HEK293 (cell line): ENCODE measurements around the gene NCOA6.

ENCODE experiments used
- TRIM28 ChIP-seq: IDR thresholded peaks from 2 replicates; pipeline ENCODE4 v1.6.1; 2011; ENCODE audit warnings: low read length, control low read depth, borderline replicate concordance
- YY2 ChIP-seq: fragments of 450-650 bp; formaldehyde crosslinking; IDR thresholded peaks from 2 replicates; pipeline ENCODE4 v1.5.1; 2016; ENCODE audit warnings: missing biosample characterization, missing genetic modification characterization
- ZIC2 ChIP-seq: fragments of 450-650 bp; formaldehyde crosslinking; IDR thresholded peaks from 2 replicates; pipeline ENCODE4 v1.5.1; 2016; ENCODE audit warnings: missing biosample characterization, missing genetic modification characterization
- ZNF157 ChIP-seq: fragments of 450-650 bp; formaldehyde crosslinking; IDR thresholded peaks from 2 replicates; pipeline ENCODE4 v1.5.1; 2016; ENCODE audit warnings: missing biosample characterization, missing genetic modification characterization
- ZNF239 ChIP-seq: fragments of 450-650 bp; formaldehyde crosslinking; IDR thresholded peaks from 2 replicates; pipeline ENCODE4 v1.5.1; 2016; ENCODE audit warnings: missing biosample characterization, missing genetic modification characterization
- ZNF623 ChIP-seq: fragments of 450-650 bp; formaldehyde crosslinking; IDR thresholded peaks from 2 replicates; pipeline ENCODE4 v1.5.1; 2016; ENCODE audit warnings: missing biosample characterization, missing genetic modification characterization
- ZNF629 ChIP-seq: fragments of 450-650 bp; formaldehyde crosslinking; IDR thresholded peaks from 2 replicates; pipeline ENCODE4 v1.5.1; 2017; ENCODE audit warnings: missing biosample characterization, missing genetic modification characterization
- ZSCAN16 ChIP-seq: fragments of 450-650 bp; formaldehyde crosslinking; IDR thresholded peaks from 2 replicates; pipeline ENCODE4 v1.5.1; 2016; ENCODE audit warnings: missing biosample characterization, missing genetic modification characterization
- TF ChIP-seq, protein P1 (sequence below): fragments of 450-650 bp; formaldehyde crosslinking; IDR thresholded peaks from 2 replicates; pipeline ENCODE4 v1.5.1; 2016; ENCODE audit warnings: missing biosample characterization, missing genetic modification characterization
- TF ChIP-seq, protein P2 (sequence below): fragments of 450-650 bp; formaldehyde crosslinking; IDR thresholded peaks from 2 replicates; pipeline ENCODE4 v1.5.1; 2016; ENCODE audit warnings: missing biosample characterization, missing genetic modification characterization
- TF ChIP-seq, protein P3 (sequence below): fragments of 450-650 bp; formaldehyde crosslinking; IDR thresholded peaks from 2 replicates; pipeline ENCODE4 v1.5.1; 2016; ENCODE audit warnings: missing biosample characterization, missing genetic modification characterization
- TF ChIP-seq, protein P4 (sequence below): fragments of 450-650 bp; formaldehyde crosslinking; conservative IDR thresholded peaks from 2 replicates; pipeline ENCODE4 v1.5.1; 2016; ENCODE audit warnings: low read depth, missing biosample characterization, missing genetic modification characterization

DNA sequence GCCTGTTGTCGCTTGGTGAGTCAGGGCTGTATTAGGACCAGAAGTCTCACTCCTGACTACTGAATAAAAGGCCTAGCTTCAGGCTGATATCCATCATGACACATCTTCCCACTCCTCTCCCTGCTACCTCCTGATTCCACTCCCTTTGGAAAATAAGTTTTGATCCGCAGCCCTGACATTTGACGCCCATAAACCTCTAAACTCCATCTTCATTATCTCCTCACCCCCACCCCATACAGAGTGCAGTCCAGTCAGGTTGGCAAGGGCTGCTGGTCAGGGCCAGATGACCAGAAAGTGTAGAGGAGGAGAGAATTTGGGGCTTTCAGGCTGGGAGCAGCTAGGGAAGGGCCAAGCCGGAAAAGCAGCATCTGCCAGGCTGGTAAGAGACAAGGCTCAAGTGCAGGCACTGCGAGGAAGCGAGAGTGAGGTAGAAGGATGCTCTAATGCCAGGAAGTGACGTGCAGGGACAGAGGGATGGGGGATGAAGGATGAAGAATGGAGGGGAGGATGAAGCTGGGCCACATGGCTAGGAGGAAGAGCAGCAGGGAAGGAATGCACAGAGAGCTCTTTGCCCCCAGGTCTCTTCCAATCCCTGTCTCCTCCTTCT is 46.0 kb upstream of the NCOA6 start:
- TF ChIP-seq, protein P1, sequence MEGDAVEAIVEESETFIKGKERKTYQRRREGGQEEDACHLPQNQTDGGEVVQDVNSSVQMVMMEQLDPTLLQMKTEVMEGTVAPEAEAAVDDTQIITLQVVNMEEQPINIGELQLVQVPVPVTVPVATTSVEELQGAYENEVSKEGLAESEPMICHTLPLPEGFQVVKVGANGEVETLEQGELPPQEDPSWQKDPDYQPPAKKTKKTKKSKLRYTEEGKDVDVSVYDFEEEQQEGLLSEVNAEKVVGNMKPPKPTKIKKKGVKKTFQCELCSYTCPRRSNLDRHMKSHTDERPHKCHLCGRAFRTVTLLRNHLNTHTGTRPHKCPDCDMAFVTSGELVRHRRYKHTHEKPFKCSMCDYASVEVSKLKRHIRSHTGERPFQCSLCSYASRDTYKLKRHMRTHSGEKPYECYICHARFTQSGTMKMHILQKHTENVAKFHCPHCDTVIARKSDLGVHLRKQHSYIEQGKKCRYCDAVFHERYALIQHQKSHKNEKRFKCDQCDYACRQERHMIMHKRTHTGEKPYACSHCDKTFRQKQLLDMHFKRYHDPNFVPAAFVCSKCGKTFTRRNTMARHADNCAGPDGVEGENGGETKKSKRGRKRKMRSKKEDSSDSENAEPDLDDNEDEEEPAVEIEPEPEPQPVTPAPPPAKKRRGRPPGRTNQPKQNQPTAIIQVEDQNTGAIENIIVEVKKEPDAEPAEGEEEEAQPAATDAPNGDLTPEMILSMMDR = no peak
- TF ChIP-seq, protein P2, sequence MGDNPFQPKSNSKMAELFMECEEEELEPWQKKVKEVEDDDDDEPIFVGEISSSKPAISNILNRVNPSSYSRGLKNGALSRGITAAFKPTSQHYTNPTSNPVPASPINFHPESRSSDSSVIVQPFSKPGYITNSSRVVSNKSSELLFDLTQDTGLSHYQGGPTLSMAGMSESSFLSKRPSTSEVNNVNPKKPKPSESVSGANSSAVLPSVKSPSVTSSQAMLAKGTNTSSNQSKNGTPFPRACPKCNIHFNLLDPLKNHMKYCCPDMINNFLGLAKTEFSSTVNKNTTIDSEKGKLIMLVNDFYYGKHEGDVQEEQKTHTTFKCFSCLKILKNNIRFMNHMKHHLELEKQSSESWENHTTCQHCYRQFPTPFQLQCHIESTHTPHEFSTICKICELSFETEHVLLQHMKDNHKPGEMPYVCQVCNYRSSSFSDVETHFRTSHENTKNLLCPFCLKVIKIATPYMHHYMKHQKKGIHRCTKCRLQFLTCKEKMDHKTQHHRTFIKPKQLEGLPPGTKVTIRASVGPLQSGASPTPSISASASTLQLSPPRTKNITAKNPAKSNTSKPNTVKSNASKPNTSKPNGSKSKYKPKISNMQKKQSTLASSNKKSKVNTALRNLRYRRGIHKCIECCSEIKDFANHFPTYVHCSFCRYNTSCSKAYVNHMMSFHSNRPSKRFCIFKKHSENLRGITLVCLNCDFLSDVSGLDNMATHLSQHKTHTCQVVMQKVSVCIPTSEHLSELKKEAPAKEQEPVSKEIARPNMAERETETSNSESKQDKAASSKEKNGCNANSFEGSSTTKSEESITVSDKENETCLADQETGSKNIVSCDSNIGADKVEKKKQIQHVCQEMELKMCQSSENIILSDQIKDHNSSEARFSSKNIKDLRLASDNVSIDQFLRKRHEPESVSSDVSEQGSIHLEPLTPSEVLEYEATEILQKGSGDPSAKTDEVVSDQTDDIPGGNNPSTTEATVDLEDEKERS (tag by site-specific recombination) = no peak
- TF ChIP-seq ZNF623 (tag by site-specific recombination) = no peak
- TF ChIP-seq, protein P3, sequence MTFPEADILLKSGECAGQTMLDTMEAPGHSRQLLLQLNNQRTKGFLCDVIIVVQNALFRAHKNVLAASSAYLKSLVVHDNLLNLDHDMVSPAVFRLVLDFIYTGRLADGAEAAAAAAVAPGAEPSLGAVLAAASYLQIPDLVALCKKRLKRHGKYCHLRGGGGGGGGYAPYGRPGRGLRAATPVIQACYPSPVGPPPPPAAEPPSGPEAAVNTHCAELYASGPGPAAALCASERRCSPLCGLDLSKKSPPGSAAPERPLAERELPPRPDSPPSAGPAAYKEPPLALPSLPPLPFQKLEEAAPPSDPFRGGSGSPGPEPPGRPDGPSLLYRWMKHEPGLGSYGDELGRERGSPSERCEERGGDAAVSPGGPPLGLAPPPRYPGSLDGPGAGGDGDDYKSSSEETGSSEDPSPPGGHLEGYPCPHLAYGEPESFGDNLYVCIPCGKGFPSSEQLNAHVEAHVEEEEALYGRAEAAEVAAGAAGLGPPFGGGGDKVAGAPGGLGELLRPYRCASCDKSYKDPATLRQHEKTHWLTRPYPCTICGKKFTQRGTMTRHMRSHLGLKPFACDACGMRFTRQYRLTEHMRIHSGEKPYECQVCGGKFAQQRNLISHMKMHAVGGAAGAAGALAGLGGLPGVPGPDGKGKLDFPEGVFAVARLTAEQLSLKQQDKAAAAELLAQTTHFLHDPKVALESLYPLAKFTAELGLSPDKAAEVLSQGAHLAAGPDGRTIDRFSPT (tag by site-specific recombination) = no peak
- TF ChIP-seq ZNF157 = no peak
- TF ChIP-seq ZIC2 (tag by site-specific recombination) = no peak
- TF ChIP-seq TRIM28 = no peak
- TF ChIP-seq ZNF629 = no peak
- TF ChIP-seq, protein P4, sequence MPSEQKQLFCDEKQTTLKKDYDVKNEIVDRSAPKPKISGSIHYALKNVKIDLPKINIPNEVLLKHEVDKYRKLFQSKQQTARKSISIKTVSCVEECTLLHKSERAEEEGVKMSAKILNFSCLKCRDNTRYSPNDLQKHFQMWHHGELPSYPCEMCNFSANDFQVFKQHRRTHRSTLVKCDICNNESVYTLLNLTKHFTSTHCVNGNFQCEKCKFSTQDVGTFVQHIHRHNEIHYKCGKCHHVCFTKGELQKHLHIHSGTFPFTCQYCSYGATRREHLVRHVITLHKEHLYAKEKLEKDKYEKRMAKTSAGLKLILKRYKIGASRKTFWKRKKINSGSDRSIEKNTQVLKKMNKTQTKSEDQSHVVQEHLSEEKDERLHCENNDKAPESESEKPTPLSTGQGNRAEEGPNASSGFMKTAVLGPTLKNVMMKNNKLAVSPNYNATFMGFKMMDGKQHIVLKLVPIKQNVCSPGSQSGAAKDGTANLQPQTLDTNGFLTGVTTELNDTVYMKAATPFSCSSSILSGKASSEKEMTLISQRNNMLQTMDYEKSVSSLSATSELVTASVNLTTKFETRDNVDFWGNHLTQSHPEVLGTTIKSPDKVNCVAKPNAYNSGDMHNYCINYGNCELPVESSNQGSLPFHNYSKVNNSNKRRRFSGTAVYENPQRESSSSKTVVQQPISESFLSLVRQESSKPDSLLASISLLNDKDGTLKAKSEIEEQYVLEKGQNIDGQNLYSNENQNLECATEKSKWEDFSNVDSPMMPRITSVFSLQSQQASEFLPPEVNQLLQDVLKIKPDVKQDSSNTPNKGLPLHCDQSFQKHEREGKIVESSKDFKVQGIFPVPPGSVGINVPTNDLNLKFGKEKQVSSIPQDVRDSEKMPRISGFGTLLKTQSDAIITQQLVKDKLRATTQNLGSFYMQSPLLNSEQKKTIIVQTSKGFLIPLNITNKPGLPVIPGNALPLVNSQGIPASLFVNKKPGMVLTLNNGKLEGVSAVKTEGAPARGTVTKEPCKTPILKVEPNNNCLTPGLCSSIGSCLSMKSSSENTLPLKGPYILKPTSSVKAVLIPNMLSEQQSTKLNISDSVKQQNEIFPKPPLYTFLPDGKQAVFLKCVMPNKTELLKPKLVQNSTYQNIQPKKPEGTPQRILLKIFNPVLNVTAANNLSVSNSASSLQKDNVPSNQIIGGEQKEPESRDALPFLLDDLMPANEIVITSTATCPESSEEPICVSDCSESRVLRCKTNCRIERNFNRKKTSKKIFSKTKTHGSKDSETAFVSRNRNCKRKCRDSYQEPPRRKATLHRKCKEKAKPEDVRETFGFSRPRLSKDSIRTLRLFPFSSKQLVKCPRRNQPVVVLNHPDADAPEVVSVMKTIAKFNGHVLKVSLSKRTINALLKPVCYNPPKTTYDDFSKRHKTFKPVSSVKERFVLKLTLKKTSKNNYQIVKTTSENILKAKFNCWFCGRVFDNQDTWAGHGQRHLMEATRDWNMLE (tag by site-specific recombination) = no peak
- TF ChIP-seq YY2 = no peak
- TF ChIP-seq ZSCAN16 (tag by site-specific recombination) = no peak
- no peak for TF ChIP-seq ZNF239
